Measurements from ENCODE around the gene ADCY9. TPM values are rescaled to one million over a fixed set of nuclear protein-coding genes. Genes with fewer than 3 reads are reported as not detected.
A peak's percentile ranks its signal among the peaks of the same experiment; 100 is the strongest.

ADCY9 gene
- total and polyA plus RNA-seq, 12 donors, result 11.5 to 57.6 (median 42.7) TPM

DNA sequence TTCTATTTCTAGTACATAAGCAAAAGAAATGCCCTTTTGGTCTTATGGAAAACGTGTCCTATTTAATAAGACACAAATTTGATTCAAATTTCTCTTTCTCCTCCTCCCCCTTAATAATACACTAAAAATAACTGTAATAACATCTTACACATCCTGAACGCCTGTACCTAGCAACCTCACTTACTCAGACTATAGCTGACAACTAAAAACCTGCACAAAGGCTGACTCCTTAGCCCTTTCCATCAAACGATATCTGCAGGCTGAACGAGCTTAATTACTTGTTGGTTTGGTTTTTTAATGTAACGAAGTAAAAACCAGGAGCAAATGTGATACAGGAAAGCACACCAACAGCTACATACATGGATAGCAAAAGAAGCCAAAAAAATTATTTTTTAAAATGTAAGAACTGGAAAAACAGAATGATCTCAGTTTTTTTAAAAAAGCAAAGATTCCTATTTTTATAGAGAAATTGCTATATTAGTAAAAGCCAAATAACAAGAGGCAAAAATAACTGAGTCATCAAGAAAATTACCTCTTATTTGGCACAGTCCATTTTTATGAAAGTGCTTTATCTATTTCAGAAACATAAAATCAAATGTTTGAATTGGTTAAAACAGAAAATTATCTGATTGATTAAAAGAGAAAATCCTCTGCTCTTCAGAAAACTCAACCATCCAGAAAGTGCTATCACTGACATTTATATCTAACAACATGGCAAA lies 23.5 kb downstream of the ADCY9 start:
- H3K9me3 ChIP-seq, result no peaks in the 10 kb centered on the region
- no peaks in the 10 kb centered on the region for H3K27me3 ChIP-seq
- peak overlapping the region in 1 of 10 donors; percentile 26 for H3K4me3 ChIP-seq
- H3K27ac ChIP-seq, result peak overlapping the region in 9 of 10 donors; percentile 49 to 84 (median 75)
- 63 to 75% methylated on average over 5 of the region's 5 CpGs for WGBS, 2 donors
- H3K4me1 ChIP-seq, result peaks cover 10 to 80% (median 50%) of the 10 kb centered on the region in 9 donors
- TF ChIP-seq, protein P1, sequence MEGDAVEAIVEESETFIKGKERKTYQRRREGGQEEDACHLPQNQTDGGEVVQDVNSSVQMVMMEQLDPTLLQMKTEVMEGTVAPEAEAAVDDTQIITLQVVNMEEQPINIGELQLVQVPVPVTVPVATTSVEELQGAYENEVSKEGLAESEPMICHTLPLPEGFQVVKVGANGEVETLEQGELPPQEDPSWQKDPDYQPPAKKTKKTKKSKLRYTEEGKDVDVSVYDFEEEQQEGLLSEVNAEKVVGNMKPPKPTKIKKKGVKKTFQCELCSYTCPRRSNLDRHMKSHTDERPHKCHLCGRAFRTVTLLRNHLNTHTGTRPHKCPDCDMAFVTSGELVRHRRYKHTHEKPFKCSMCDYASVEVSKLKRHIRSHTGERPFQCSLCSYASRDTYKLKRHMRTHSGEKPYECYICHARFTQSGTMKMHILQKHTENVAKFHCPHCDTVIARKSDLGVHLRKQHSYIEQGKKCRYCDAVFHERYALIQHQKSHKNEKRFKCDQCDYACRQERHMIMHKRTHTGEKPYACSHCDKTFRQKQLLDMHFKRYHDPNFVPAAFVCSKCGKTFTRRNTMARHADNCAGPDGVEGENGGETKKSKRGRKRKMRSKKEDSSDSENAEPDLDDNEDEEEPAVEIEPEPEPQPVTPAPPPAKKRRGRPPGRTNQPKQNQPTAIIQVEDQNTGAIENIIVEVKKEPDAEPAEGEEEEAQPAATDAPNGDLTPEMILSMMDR (IDR thresholded peaks at IDR 0.05), result no peak
- intact Hi-C loops (cut with DNase I), result loop anchor here in 4 of 10 donors (5.0 kb wide), 1 partner anchor 40 kb away; no protein-coding TSS in a partner anchor
- ATAC-seq (no peak), DNase-seq (no peak)
- no peaks in the 10 kb centered on the region for H3K36me3 ChIP-seq

- 93 to 96% methylated on average over 17 of the region's 17 CpGs for WGBS, 2 donors
- intact Hi-C loops (cut with DNase I), result loop anchor here in 4 of 10 donors (5.0 kb wide), 1 partner anchor 39 kb away; no protein-coding TSS in a partner anchor
- Histone ChIP-seq H3K36me3 (no peaks in the 10 kb centered on the region), H3K9me3 (no peaks in the 10 kb centered on the region), H3K27me3 (no peaks in the 10 kb centered on the region), H3K27ac (peak overlapping the region in 6 of 10 donors; percentile 37 to 83 (median 80)), H3K4me1 (peaks cover 10 to 77% (median 46%) of the 10 kb centered on the region in 9 donors), H3K4me3 (no peak overlapping the region)
- TF ChIP-seq, protein P1 (IDR thresholded peaks at IDR 0.05), result no peak
- DNase-seq (no peak), ATAC-seq (no peak)
Measured at GRCh38 chr16:4091240-4092012, 24.8 kb downstream of the ADCY9 start.

DNA sequence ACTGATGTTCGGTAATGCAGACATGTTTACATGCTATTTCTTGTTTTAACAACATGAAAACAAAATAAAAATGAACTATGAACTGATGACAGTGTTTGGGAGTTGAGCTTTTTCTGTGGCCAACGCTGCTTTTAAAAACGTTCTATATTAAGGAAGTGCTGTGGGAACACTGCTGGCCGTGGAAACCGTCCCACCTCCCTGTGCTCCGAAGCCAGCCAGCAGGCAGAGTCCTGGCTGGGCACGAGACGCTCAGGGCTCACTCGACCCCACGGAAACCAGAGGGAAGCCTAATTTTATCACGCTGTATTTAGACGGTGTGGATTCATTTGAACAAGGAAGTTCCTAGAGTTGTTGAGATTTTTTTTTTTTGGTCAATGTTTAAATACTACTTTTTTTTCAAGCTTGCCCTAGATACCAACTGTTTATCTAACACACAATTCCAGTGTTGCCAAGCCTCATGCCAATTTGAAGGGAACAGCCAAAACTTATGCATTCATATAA lies 25.8 kb downstream of the ADCY9 start:
- TF ChIP-seq, protein P1 (IDR thresholded peaks at IDR 0.05), result no peak
- intact Hi-C loops (cut with DNase I), result loop anchor here in 4 of 10 donors (5.0 kb wide), 1 partner anchor 38 kb away; no protein-coding TSS in a partner anchor
- ATAC-seq, result peak; percentile 61 to 88 (median 76)
- peak; percentile 44 to 65 for DNase-seq
- peaks cover 8 to 75% (median 36%) of the 10 kb centered on the region in 9 donors for H3K4me1 ChIP-seq
- H3K36me3 ChIP-seq, result no peaks in the 10 kb centered on the region
- peak overlapping the region in 3 of 10 donors; percentile 3 to 13 (median 10) for H3K4me3 ChIP-seq
- WGBS, 2 donors, result 3 to 10% methylated on average over 12 of the region's 12 CpGs
- H3K27me3 ChIP-seq, result no peaks in the 10 kb centered on the region
- H3K27ac ChIP-seq, result peak overlapping the region; percentile 37 to 83 (median 68)
- H3K9me3 ChIP-seq, result no peaks in the 10 kb centered on the region

DNA sequence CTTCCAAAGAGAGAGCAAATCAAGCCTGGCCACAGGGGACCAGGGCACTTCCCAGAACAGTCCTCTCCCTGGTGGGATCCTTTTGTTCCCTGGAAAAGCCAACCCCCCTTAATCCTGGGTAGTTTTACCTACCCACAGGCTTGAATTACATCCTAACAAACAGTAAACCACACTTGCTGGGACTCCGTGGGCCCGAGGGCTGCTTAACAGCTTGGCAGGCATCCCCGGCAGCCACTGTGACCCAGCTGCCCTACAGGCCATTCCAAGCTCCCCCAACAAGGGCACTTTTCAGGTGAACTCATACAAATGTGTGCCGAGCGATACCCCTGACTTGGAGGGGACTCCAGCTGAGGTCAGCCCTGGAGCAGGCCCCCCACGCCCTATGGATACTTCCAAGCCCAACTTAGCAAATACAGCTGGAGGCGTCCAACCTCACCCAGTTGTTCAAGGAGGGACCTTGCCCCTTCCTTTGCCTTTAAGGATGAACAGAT lies 26.4 kb downstream of the ADCY9 start:
- TF ChIP-seq, protein P1 (IDR thresholded peaks at IDR 0.05), result no peak
- WGBS, 2 donors, result 58 to 62% methylated on average over 7 of the region's 7 CpGs
- peak in 7 of 8 donors; percentile 12 to 41 (median 26) for ATAC-seq
- Histone ChIP-seq H3K9me3 (no peaks in the 10 kb centered on the region), H3K4me1 (peaks cover 7 to 72% (median 36%) of the 10 kb centered on the region in 9 donors), H3K36me3 (no peaks in the 10 kb centered on the region), H3K27me3 (no peaks in the 10 kb centered on the region), H3K27ac (peak overlapping the region; percentile 37 to 83 (median 68)), H3K4me3 (peak overlapping the region in 1 of 10 donors; percentile 3)
- intact Hi-C loops (cut with DNase I), result loop anchor here in 4 of 10 donors (5.0 kb wide), 1 partner anchor 38 kb away; no protein-coding TSS in a partner anchor
- no peak for DNase-seq
